Measurements from ENCODE around the gene SWI5.

GRCh38 chr9:128244091-128244836, 31.8 kb upstream of the SWI5 start:
- no peak for TF ChIP-seq CTCF (IDR thresholded peaks at IDR 0.05)
- TF ChIP-seq POLR2A (IDR thresholded peaks at IDR 0.05): no peak

Data from Peyer's patch (tissue), 4 donors.